Inferior parietal cortex (tissue), 1 donor: ENCODE measurements around the gene POLA2.
"Not testable (repeated sequence)": the region's sequence is repeated elsewhere in the genome, so short reads cannot be mapped to it uniquely, and the experiment has no call there.

Experiments used
- DNase-seq: peaks from one replicate; pipeline ENCODE4 v3.0.0-alpha.2; 2016; ENCODE audit errors: extremely low spot score

Gene POLA2

DNA sequence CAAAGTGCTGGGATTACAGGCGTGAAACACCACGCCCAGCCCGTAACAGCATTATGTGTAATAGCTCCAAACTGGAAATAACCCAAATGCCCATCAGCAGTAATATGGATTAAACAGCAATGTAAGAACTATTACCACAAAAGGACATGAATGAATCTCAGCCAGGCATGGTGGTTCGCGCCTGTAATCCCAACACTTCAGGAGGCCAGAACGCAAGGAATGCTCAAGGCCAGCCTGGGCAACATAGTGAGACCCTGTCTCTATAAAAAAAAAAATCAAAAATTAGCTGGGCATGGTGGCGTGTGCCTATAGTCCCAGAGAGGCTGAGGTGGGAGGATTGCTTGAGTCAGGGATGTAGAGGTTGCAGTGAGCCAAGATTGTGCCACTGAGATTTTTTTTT is 68.8 kb downstream of the POLA2 start:
- no peak for DNase-seq

DNA sequence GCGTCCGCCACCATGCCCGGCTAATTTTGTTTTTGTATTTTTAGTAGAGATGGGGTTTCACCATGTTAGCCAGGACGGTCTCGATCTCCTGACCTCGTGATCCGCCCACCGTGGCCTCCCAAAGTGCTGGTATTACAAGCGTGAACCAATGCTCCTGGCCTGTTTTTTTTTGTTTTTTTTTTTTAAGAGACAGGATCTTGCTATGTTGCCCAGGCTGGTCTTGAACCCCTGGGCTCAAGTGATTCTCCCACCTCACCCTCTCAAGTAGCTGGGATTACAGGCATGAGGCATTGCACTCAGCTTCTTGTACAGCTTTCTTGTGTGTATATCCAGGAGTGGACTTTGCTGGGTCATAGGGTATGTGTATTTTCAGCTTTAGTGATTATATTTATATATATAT is 70.8 kb downstream of the POLA2 start:
- DNase-seq: not testable (repeated sequence)

DNA sequence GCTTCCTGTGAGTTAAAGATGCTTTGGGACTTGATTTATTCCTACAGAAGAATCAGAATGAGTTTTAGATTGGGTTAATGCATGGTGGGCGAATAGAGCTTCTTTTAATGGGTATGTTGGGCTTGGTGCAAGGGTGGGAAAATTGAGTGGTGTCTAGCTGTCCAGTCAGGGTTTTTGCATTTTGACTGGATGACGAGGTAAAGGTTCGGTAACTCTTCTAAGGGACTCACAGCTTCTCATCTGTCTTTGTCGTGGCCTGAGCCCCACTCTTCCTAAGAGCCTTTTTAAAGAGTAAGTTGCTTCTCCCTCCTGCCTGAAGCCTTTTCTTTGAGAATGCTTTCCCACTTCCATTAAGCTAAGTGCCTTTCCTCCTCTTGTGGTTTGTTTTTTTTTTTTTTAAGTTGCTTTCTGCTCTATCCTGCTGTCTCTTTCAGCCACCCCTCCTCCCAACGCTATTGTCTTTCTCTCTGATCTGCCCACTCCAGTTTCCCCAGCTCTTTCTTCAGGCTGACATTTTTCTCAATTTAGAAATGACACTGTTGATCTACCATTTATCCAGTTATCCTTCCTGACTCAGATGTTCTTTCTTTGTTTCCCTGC is 73.0 kb downstream of the POLA2 start:
- no peak for DNase-seq

DNA sequence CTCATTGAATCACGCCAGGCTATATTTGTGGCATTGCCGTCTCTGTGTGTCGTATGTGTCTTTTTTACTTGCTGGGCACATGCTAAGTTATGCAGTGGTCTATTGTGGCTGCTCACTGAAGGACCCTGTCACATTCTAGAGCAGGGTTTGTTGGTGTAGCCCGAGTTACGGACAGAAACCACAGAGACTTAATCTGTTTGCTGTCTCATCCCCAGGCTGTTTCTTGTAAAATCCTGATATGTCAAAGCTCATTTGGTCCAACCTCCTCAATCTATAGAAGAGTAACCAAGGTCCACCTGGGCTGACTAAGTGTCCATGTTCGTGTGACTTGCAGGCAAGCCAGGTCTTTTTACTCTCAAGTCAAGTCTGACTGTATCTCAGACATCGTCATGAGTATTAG is 76.9 kb downstream of the POLA2 start:
- no peak for DNase-seq

DNA sequence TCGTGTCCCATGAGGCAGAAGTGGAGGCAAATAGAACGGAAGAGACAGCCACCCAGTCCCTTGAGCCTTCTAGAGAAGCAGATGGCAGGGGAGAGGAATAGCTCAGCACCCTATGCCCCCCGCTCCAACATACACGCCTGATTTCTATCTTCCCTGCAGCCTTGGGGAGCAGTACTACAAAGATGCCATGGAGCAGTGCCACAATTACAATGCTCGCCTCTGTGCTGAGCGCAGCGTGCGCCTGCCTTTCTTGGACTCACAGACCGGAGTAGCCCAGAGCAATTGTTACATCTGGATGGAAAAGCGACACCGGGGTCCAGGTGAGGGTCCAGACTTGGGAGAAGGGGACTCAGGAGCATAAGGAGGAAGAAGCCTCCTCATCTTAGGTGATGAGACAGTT is 78.5 kb downstream of the POLA2 start:
- DNase-seq: no peak

DNA sequence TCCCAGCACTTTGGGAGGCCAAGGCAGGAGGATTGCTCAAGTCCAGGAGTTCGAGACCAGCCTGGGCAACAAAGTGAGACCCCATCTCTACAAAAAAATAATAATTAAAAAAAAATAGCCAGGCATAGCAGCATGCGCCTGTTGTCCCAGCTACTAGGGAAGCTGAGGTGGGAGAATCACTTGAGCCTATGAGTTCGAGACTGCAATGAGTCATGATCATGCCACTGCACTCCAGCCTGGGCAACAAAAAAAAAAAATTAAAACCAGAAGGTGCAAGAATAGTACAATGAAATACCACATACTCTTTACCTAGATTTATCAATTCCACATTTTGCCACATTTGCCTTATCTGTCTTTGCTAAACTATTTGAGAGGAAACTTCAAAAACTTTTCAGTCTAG is 80.1 kb downstream of the POLA2 start:
- no peak for DNase-seq
